Measurements from ENCODE around the gene B3GALT5. TPM values are rescaled to one million over a fixed set of nuclear protein-coding genes. Genes with fewer than 3 reads are reported as not detected.

Gene B3GALT5
- total and polyA plus RNA-seq, 2 of the 4 experiments (the other 2 are of a cell fraction), result 0.05 to 0.18 TPM

DNA sequence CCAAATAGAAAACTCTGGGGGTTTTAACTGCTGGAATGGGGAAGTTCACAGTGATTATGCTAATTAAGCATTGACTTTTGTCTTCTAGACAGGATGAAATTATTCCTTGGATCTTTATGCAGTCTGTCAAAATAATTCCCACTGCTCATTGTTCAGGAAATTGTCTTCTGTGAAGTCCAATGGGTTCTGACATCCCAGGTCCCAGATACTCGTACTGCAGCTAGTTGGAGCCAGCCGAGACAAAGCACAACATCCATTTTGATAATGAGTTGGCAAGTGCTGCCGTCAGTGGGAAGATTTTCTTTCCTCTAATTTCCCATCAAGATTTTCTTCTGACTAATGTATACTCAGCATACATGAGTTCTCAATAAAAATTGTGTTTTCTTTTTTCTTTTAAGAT, 17.3 kb upstream of the B3GALT5 start:
- no CpG with 5 or more reads among the region's 3 CpGs for WGBS, 2 experiments (ENCODE audit: extremely low coverage in 2 of 2, insufficient read length in 1 of 2)
- Histone ChIP-seq H3K4ac (ENCODE audit: low read depth, low read length) (no peak overlapping the region), H3K27me3 (ENCODE audit: control insufficient read depth, insufficient read depth, low read length) (no peaks in the 10 kb centered on the region), H4K5ac (ENCODE audit: low read depth, low read length) (no peak overlapping the region), H3K56ac (ENCODE audit: extremely low read depth, insufficient read depth, low read length) (no peak overlapping the region), H4K91ac (ENCODE audit: insufficient read depth, low read depth, low read length) (no peak overlapping the region), H2AK5ac (ENCODE audit: low read depth, low read length) (no peak overlapping the region), H2BK15ac (ENCODE audit: low read depth, low read length) (no peak overlapping the region), H2BK20ac (ENCODE audit: low read depth, low read length) (no peak overlapping the region), H3K9ac (ENCODE audit: low read depth, low read length) (no peak overlapping the region), H2AFZ (replicated peaks; ENCODE audit: low read length, poor library complexity) (no peak overlapping the region), H2AK9ac (replicated peaks; ENCODE audit: low read depth, low read length, poor library complexity) (no peak overlapping the region), H2BK120ac (ENCODE audit: low read depth, low read length) (no peak overlapping the region), H3K4me3 (ENCODE audit: insufficient read depth, low read depth, low read length) (no peak overlapping the region), H3K14ac (replicated peaks; ENCODE audit: low read depth, low read length) (no peak overlapping the region), H3K79me1 (ENCODE audit: low read depth in 1 of 2, low read length in 2 of 2) (no peaks in the 10 kb centered on the region), H3K9me3 (ENCODE audit: control insufficient read depth, insufficient read depth, low read length) (no peaks in the 10 kb centered on the region), H2BK5ac (ENCODE audit: low read depth, low read length, poor library complexity, severe bottlenecking) (no peak overlapping the region), H3K4me2 (ENCODE audit: low read depth, low read length) (no peak overlapping the region), H4K20me1 (ENCODE audit: insufficient read depth, low read length) (no peaks in the 10 kb centered on the region), H3K9me1 (ENCODE audit: insufficient read depth, low read length) (no peaks in the 10 kb centered on the region), H3K18ac (ENCODE audit: low read depth, low read length) (no peak overlapping the region), H3K23ac (ENCODE audit: low read depth, low read length) (no peak overlapping the region), H3K36me3 (ENCODE audit: control insufficient read depth, insufficient read depth, low read length) (no peaks in the 10 kb centered on the region), H3K4me1 (ENCODE audit: control insufficient read depth, insufficient read depth, low read length) (no peaks in the 10 kb centered on the region), H4K8ac (ENCODE audit: low read depth in 2 of 2, low read length in 2 of 2) (no peak overlapping the region), H3K27ac (ENCODE audit: insufficient read depth, low read length) (no peak overlapping the region)
- in situ Hi-C loops (cut with MboI; ENCODE audit: low sequenced_read_pairs) (no loop called here), dilution Hi-C loops (cut with HindIII; ENCODE audit: low sequenced_read_pairs, unreplicated experiment) (no loop called here), intact Hi-C loops (cut with micrococcal nuclease) (no loop called here)
- CTCF ChIA-PET, result no interaction called here
- BruUV-seq (replicated peaks), result no TSS peak
- DNase-seq (no peak), ATAC-seq (ENCODE audit: low read depth) (no peak)
- POLR2A ChIA-PET (ENCODE audit: unreplicated experiment), result no interaction called here
- TF ChIP-seq RAD21 (IDR thresholded peaks at IDR 0.05; ENCODE audit: low read length) (no peak), MAFK (IDR thresholded peaks at IDR 0.05; ENCODE audit: low read depth, low read length) (no peak), SMC3 (IDR thresholded peaks at IDR 0.05; ENCODE audit: low read depth, low read length) (no peak), RFX5 (IDR thresholded peaks at IDR 0.05; ENCODE audit: low read depth, low read length) (no peak), CEBPB (IDR thresholded peaks at IDR 0.05; ENCODE audit: low read depth, low read length) (no peak), POLR2A (IDR thresholded peaks at IDR 0.05; ENCODE audit: low read depth, low read length) (no peak), CHD1 (IDR thresholded peaks at IDR 0.05; ENCODE audit: low read depth, low read length) (no peak), MAZ (IDR thresholded peaks at IDR 0.05; ENCODE audit: borderline replicate concordance, low read depth, low read length) (no peak)
- TF ChIP-seq, protein P1, sequence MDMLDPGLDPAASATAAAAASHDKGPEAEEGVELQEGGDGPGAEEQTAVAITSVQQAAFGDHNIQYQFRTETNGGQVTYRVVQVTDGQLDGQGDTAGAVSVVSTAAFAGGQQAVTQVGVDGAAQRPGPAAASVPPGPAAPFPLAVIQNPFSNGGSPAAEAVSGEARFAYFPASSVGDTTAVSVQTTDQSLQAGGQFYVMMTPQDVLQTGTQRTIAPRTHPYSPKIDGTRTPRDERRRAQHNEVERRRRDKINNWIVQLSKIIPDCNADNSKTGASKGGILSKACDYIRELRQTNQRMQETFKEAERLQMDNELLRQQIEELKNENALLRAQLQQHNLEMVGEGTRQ (IDR thresholded peaks at IDR 0.05; ENCODE audit: low read depth, low read length), result no peak
